H1 (cell line): ENCODE results near the gene EXT2.

Experiments used
- ATF3 ChIP-seq: IDR thresholded peaks from 2 replicates; pipeline ENCODE4 v1.6.1; 2011; ENCODE audit warnings: low read depth, mild to moderate bottlenecking, low read length; ENCODE audit not compliant: insufficient read depth
- CBX5 ChIP-seq: fragments of 300-800, 300-1000 bp; sonication (generic); IDR thresholded peaks from 2 replicates; pipeline ENCODE4 v1.7.1; 2016; ENCODE audit warnings: antibody characterized with exemption, low read length, low read depth
- CHD1 ChIP-seq: IDR thresholded peaks from 2 replicates; pipeline ENCODE4 v1.6.1; 2012; ENCODE audit warnings: low read depth, low read length, improper control_type of control experiment
- EGR1 ChIP-seq: IDR thresholded peaks from 2 replicates; pipeline ENCODE4 v1.6.1; 2011; ENCODE audit warnings: low read depth, low read length, borderline replicate concordance
- POLR2A ChIP-seq, 2 experiments: IDR thresholded peaks; 1 replicate in 1 of 2; 2 replicates in 1 of 2; pipeline ENCODE4 v1.6.1; 2011; ENCODE audit warnings: low read depth in 2 of 2, low read length in 2 of 2, mild to moderate bottlenecking in 2 of 2; ENCODE audit errors: control extremely low read depth in 1 of 2
- POLR2AphosphoS5 ChIP-seq: IDR thresholded peaks from 2 replicates; pipeline ENCODE4 v1.6.1; 2011; ENCODE audit warnings: low read depth, low read length
- RXRA ChIP-seq: IDR thresholded peaks from 2 replicates; pipeline ENCODE4 v1.6.1; 2011; ENCODE audit warnings: low read depth, mild to moderate bottlenecking, low read length, moderate library complexity; ENCODE audit not compliant: insufficient read depth
- SIN3A ChIP-seq, 2 experiments: IDR thresholded peaks in 1 of 2; conservative IDR thresholded peaks in 1 of 2; 2 replicates each; pipeline ENCODE4 v1.6.1; 2011 to 2012; ENCODE audit warnings: low read length in 2 of 2, improper control_type of control experiment in 1 of 2, low read depth in 1 of 2, mild to moderate bottlenecking in 1 of 2
- SRF ChIP-seq: IDR thresholded peaks from 2 replicates; pipeline ENCODE4 v1.6.1; 2011; ENCODE audit warnings: mild to moderate bottlenecking, low read depth, low read length, moderate library complexity
- SUZ12 ChIP-seq: fragments of 200-600 bp; sonication (generic); IDR thresholded peaks from 2 replicates; pipeline ENCODE4 v1.6.1; 2012; ENCODE audit warnings: mild to moderate bottlenecking, inconsistent platforms, low read length, moderate library complexity, mixed read lengths
- USF2 ChIP-seq: IDR thresholded peaks from 2 replicates; pipeline ENCODE4 v1.6.1; 2011; ENCODE audit warnings: low read length, improper control_type of control experiment
- ZNF274 ChIP-seq: IDR thresholded peaks from 2 replicates; pipeline ENCODE4 v1.7.0; 2012; ENCODE audit warnings: low read length, borderline replicate concordance; ENCODE audit errors: extremely low read depth
- TF ChIP-seq, protein P1 (sequence below), 3 experiments: IDR thresholded peaks; 1 replicate in 2 of 3; 2 replicates in 1 of 3; pipeline versions ENCODE4 v1.5.1 to v1.6.1; 2011; ENCODE audit warnings: low read length in 3 of 3, mild to moderate bottlenecking in 3 of 3, inconsistent platforms in 2 of 3, low read depth in 1 of 3, moderate library complexity in 1 of 3; ENCODE audit not compliant: insufficient read depth in 1 of 3; ENCODE audit errors: control extremely low read depth in 1 of 3

GRCh38 chr11:44236296-44236695, 140.8 kb downstream of the EXT2 start:
- TF ChIP-seq POLR2AphosphoS5 (no peak), ZNF274 (no peak), SRF (no peak), ATF3 (no peak), POLR2A (IDR thresholded peaks at IDR 0.05; ENCODE audit: control extremely low read depth in 1 of 2, low read depth in 2 of 2, low read length in 2 of 2) (no peak), CBX5 (no peak), USF2 (no peak), CHD1 (no peak), SUZ12 (no peak), RXRA (no peak), EGR1 (no peak), SIN3A (conservative IDR thresholded peaks at IDR 0.05 in 1 of 2, IDR thresholded peaks at IDR 0.05 in 1 of 2; ENCODE audit: low read depth in 1 of 2, low read length in 2 of 2) (no peak)
- TF ChIP-seq, protein P1, sequence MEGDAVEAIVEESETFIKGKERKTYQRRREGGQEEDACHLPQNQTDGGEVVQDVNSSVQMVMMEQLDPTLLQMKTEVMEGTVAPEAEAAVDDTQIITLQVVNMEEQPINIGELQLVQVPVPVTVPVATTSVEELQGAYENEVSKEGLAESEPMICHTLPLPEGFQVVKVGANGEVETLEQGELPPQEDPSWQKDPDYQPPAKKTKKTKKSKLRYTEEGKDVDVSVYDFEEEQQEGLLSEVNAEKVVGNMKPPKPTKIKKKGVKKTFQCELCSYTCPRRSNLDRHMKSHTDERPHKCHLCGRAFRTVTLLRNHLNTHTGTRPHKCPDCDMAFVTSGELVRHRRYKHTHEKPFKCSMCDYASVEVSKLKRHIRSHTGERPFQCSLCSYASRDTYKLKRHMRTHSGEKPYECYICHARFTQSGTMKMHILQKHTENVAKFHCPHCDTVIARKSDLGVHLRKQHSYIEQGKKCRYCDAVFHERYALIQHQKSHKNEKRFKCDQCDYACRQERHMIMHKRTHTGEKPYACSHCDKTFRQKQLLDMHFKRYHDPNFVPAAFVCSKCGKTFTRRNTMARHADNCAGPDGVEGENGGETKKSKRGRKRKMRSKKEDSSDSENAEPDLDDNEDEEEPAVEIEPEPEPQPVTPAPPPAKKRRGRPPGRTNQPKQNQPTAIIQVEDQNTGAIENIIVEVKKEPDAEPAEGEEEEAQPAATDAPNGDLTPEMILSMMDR (IDR thresholded peaks at IDR 0.05; ENCODE audit: control extremely low read depth in 1 of 3, insufficient read depth in 1 of 3, low read depth in 1 of 3, low read length in 3 of 3), result no peak
